H9 (cell line): ENCODE results near the gene FGF3. TPM values are rescaled to one million over a fixed set of nuclear protein-coding genes. Genes with fewer than 3 reads are reported as not detected.

Source experiments
- DNase-seq: peaks from one replicate; pipeline ENCODE4 v3.0.0-alpha.2; 2017
- H2AFZ ChIP-seq: one replicate; pipeline ENCODE4 v1.6.1; 2013; ENCODE audit warnings: mild to moderate bottlenecking, low read length, control low read depth, moderate library complexity
- H2AK5ac ChIP-seq: 2 replicates; pipeline ENCODE4 v1.6.1; 2013; ENCODE audit warnings: low read length, control low read depth, mixed read lengths; ENCODE audit not compliant: insufficient read length
- H2BK120ac ChIP-seq: one replicate; pipeline ENCODE4 v1.6.1; 2013; ENCODE audit warnings: low read depth, mild to moderate bottlenecking, low read length, control low read depth, inconsistent platforms; ENCODE audit not compliant: poor library complexity, severe bottlenecking
- H2BK12ac ChIP-seq: 2 replicates; pipeline ENCODE4 v1.6.1; 2013; ENCODE audit warnings: low read length, control low read depth, mixed read lengths, low read depth; ENCODE audit not compliant: insufficient read length
- H2BK15ac ChIP-seq: 2 replicates; pipeline ENCODE4 v1.6.1; 2013; ENCODE audit warnings: low read depth, low read length, control low read depth
- H2BK20ac ChIP-seq: one replicate; pipeline ENCODE4 v1.6.1; 2013; ENCODE audit warnings: low read depth, mild to moderate bottlenecking, low read length, control low read depth, inconsistent platforms; ENCODE audit not compliant: poor library complexity, severe bottlenecking
- H2BK5ac ChIP-seq: 2 replicates; pipeline ENCODE4 v1.6.1; 2013; ENCODE audit warnings: low read length, control low read depth, mixed read lengths; ENCODE audit not compliant: insufficient read length
- H3K14ac ChIP-seq: 2 replicates; pipeline ENCODE4 v1.6.1; 2013; ENCODE audit warnings: low read length, control low read depth; ENCODE audit not compliant: insufficient read depth
- H3K18ac ChIP-seq: 2 replicates; pipeline ENCODE4 v1.6.1; 2013; ENCODE audit warnings: low read depth, mild to moderate bottlenecking, mixed read lengths, low read length, control low read depth; ENCODE audit not compliant: insufficient read length
- H3K23ac ChIP-seq: 2 replicates; pipeline ENCODE4 v1.6.1; 2013; ENCODE audit warnings: low read length, control low read depth, mixed read lengths, low read depth; ENCODE audit not compliant: insufficient read length
- H3K23me2 ChIP-seq: 2 replicates; pipeline ENCODE4 v1.6.1; 2013; ENCODE audit warnings: low read depth, mild to moderate bottlenecking, mixed read lengths, low read length, control low read depth; ENCODE audit not compliant: insufficient read length, poor library complexity, severe bottlenecking
- H3K27ac ChIP-seq: 2 replicates; pipeline ENCODE4 v1.5.1; 2013; ENCODE audit warnings: low read length, control low read depth, mixed read lengths, low read depth; ENCODE audit not compliant: insufficient read length
- H3K27me3 ChIP-seq: 2 replicates; pipeline ENCODE4 v1.6.1; 2013; ENCODE audit warnings: low read length, control low read depth, inconsistent platforms; ENCODE audit not compliant: insufficient read depth
- H3K4ac ChIP-seq: 2 replicates; pipeline ENCODE4 v1.6.1; 2013; ENCODE audit warnings: low read depth, mild to moderate bottlenecking, control low read depth, inconsistent platforms, low read length, moderate library complexity
- H3K4me1 ChIP-seq: 2 replicates; pipeline ENCODE4 v1.6.1; 2013; ENCODE audit warnings: low read length, control low read depth, inconsistent platforms; ENCODE audit not compliant: insufficient read depth
- H3K4me2 ChIP-seq: 2 replicates; pipeline ENCODE4 v1.6.1; 2013; ENCODE audit warnings: low read length, control low read depth, mixed read lengths; ENCODE audit not compliant: insufficient read length, insufficient read depth
- H3K56ac ChIP-seq: 2 replicates; pipeline ENCODE4 v1.6.1; 2013; ENCODE audit warnings: low read depth, mild to moderate bottlenecking, mixed read lengths, low read length, control low read depth; ENCODE audit not compliant: insufficient read length
- H3K79me1 ChIP-seq: 2 replicates; pipeline ENCODE4 v1.6.1; 2013; ENCODE audit warnings: low read depth, mild to moderate bottlenecking, moderate library complexity, low read length, control low read depth, inconsistent platforms; ENCODE audit not compliant: insufficient read depth, poor library complexity, severe bottlenecking
- H3K79me2 ChIP-seq: 2 replicates; pipeline ENCODE4 v1.6.1; 2013; ENCODE audit warnings: low read length, control low read depth, inconsistent platforms; ENCODE audit not compliant: insufficient read depth
- H3K9ac ChIP-seq: 2 replicates; pipeline ENCODE4 v1.6.1; 2013; ENCODE audit warnings: low read length, control low read depth, mixed read lengths; ENCODE audit not compliant: insufficient read length; ENCODE audit errors: extremely low read depth
- H3K9me3 ChIP-seq: one replicate; pipeline ENCODE4 v1.6.1; 2013; ENCODE audit warnings: low read depth, low read length, inconsistent platforms; ENCODE audit not compliant: control insufficient read depth
- H3T11ph ChIP-seq: one replicate; pipeline ENCODE4 v1.6.1; 2013; ENCODE audit warnings: mild to moderate bottlenecking, low read length, control low read depth, inconsistent platforms
- H4K20me1 ChIP-seq: one replicate; pipeline ENCODE4 v1.6.1; 2013; ENCODE audit not compliant: control insufficient read depth, insufficient read length, insufficient read depth
- H4K5ac ChIP-seq: 2 replicates; pipeline ENCODE4 v1.6.1; 2013; ENCODE audit warnings: low read depth, mild to moderate bottlenecking, mixed read lengths, low read length, control low read depth; ENCODE audit not compliant: insufficient read length
- H4K8ac ChIP-seq: replicated peaks from 2 replicates; pipeline ENCODE4 v1.6.1; 2013; ENCODE audit warnings: low read length, control low read depth, mixed read lengths, low read depth; ENCODE audit not compliant: insufficient read length
- H4K91ac ChIP-seq: 2 replicates; pipeline ENCODE4 v1.6.1; 2013; ENCODE audit warnings: low read depth, mild to moderate bottlenecking, moderate library complexity, mixed read lengths, low read length, control low read depth; ENCODE audit not compliant: insufficient read length
- H3K27ac Mint-ChIP-seq, 3 experiments: 2 replicates in 2 of 3; 3 replicates in 1 of 3; pipeline ENCODE4 v1.8.0; 2020 to 2021; ENCODE audit warnings: mixed read lengths in 3 of 3, mild to moderate bottlenecking in 1 of 3, moderate library complexity in 1 of 3
- H3K27me3 Mint-ChIP-seq: 2 replicates; pipeline ENCODE4 v1.8.0; 2021; ENCODE audit warnings: low read depth, mild to moderate bottlenecking, moderate library complexity, mixed read lengths
- H3K36me3 Mint-ChIP-seq, 3 experiments: 2 replicates in 2 of 3; 3 replicates in 1 of 3; pipeline ENCODE4 v1.8.0; 2020 to 2021; ENCODE audit warnings: low read depth in 3 of 3, mixed read lengths in 3 of 3; ENCODE audit not compliant: insufficient read depth in 1 of 3
- H3K4me1 Mint-ChIP-seq, 2 experiments: 2 replicates each; pipeline ENCODE4 v1.8.0; 2020; ENCODE audit warnings: mixed read lengths in 2 of 2
- H3K4me3 Mint-ChIP-seq, 2 experiments: 2 replicates in 1 of 2; 3 replicates in 1 of 2; pipeline ENCODE4 v1.8.0; 2020 to 2021; ENCODE audit warnings: mild to moderate bottlenecking in 2 of 2, mixed read lengths in 2 of 2, moderate library complexity in 1 of 2
- H3K9me3 Mint-ChIP-seq, 2 experiments: 2 replicates in 1 of 2; 3 replicates in 1 of 2; pipeline ENCODE4 v1.8.0; 2020; ENCODE audit warnings: mild to moderate bottlenecking in 2 of 2, mixed read lengths in 2 of 2, moderate library complexity in 1 of 2
- WGBS: extraction: QIAGEN DNeasy Blood & Tissue Kit; methylation state at CpG from one replicate; pipeline ENCODE4 v1.1.7; 2013; ENCODE audit warnings: missing lambda C conversion rate, low lambda C conversion rate, mixed read lengths; ENCODE audit not compliant: insufficient read length; ENCODE audit errors: extremely low coverage; 5-methylcytosine and 5-hydroxymethylcytosine counted together
- total RNA-seq: library from RNA; stranded (reverse); gene quantifications from 2 replicates; pipeline ENCODE4 v1.2.1, GENCODE V29; 2021
- TF ChIP-seq, protein P1 (sequence below): fragments of 200-600 bp; sonication (generic); conservative IDR thresholded peaks from 3 replicates; pipeline ENCODE4 v1.8.0; 2021; ENCODE audit warnings: antibody characterized with exemption, mild to moderate bottlenecking

The FGF3 gene
- total RNA-seq, 1 experiment from 2014 or later: not detected

DNA sequence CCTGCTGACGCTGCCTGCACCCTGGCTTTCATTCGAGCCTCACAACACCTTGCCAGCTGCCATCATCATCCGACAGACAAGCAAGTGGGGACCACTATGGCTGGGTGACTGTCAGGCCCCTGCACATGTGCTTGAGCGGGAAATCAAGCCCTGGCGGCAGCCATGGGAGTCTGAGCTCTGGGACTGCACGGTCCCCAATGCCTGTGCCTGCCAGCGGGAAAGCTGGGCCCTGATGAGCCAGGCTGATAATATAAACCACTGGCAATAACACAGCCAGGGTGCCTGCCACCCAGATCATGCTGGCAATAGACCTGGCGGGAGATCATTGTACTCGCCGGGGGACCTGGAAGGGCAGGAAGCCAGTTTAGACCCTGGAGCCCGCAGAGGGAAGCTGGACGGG is 2.5 kb downstream of the FGF3 start:
- no peak overlapping the region for H4K8ac ChIP-seq
- H3T11ph ChIP-seq: no peak overlapping the region
- H3K23me2 ChIP-seq: peaks cover 9% of the 10 kb centered on the region
- H4K5ac ChIP-seq: no peak overlapping the region
- no peaks in the 10 kb centered on the region for H3K9me3 ChIP-seq
- no peak for DNase-seq
- no peak overlapping the region for H2BK15ac ChIP-seq
- no peak overlapping the region for H3K27ac ChIP-seq
- no peak overlapping the region for H3K18ac ChIP-seq
- no peak overlapping the region for H2BK120ac ChIP-seq
- H2BK20ac ChIP-seq: no peak overlapping the region
- H3K4me2 ChIP-seq: no peak overlapping the region
- Mint-ChIP-seq H3K9me3 (peaks cover 0 to 6% of the 10 kb centered on the region in 2 experiments; a peak in 2 of 5 replicates), H3K4me1 (peaks cover 6 to 11% of the 10 kb centered on the region in 2 experiments), H3K27me3 (peaks cover 94% of the 10 kb centered on the region), H3K27ac (no peak overlapping the region), H3K36me3 (no peaks in the 10 kb centered on the region; a peak in 1 of 7 replicates), H3K4me3 (peak overlapping the region in 1 of 2 experiments; percentile 46; a peak in 1 of 5 replicates)
- H3K4me1 ChIP-seq: no peaks in the 10 kb centered on the region
- no peaks in the 10 kb centered on the region for H3K79me2 ChIP-seq
- no peak overlapping the region for H3K9ac ChIP-seq
- no peak overlapping the region for H3K4ac ChIP-seq
- peaks cover 60% of the 10 kb centered on the region for H3K27me3 ChIP-seq
- H2BK5ac ChIP-seq: no peak overlapping the region
- no peak overlapping the region for H4K91ac ChIP-seq
- H3K23ac ChIP-seq: no peak overlapping the region
- H3K56ac ChIP-seq: no peak overlapping the region
- H2AK5ac ChIP-seq: no peak overlapping the region
- TF ChIP-seq, protein P1, sequence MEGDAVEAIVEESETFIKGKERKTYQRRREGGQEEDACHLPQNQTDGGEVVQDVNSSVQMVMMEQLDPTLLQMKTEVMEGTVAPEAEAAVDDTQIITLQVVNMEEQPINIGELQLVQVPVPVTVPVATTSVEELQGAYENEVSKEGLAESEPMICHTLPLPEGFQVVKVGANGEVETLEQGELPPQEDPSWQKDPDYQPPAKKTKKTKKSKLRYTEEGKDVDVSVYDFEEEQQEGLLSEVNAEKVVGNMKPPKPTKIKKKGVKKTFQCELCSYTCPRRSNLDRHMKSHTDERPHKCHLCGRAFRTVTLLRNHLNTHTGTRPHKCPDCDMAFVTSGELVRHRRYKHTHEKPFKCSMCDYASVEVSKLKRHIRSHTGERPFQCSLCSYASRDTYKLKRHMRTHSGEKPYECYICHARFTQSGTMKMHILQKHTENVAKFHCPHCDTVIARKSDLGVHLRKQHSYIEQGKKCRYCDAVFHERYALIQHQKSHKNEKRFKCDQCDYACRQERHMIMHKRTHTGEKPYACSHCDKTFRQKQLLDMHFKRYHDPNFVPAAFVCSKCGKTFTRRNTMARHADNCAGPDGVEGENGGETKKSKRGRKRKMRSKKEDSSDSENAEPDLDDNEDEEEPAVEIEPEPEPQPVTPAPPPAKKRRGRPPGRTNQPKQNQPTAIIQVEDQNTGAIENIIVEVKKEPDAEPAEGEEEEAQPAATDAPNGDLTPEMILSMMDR: no peak
- no peak overlapping the region for H3K14ac ChIP-seq
- H2BK12ac ChIP-seq: no peak overlapping the region
- WGBS: no CpG with 5 or more reads among the region's 12 CpGs
- H2AFZ ChIP-seq: no peak overlapping the region
- H4K20me1 ChIP-seq: no peaks in the 10 kb centered on the region
- H3K79me1 ChIP-seq: no peaks in the 10 kb centered on the region
